Measurements from ENCODE around the gene WNT7A.
"Not testable (repeated sequence)": the region's sequence is repeated elsewhere in the genome, so short reads cannot be mapped to it uniquely, and the experiment has no call there.

The WNT7A gene

DNA sequence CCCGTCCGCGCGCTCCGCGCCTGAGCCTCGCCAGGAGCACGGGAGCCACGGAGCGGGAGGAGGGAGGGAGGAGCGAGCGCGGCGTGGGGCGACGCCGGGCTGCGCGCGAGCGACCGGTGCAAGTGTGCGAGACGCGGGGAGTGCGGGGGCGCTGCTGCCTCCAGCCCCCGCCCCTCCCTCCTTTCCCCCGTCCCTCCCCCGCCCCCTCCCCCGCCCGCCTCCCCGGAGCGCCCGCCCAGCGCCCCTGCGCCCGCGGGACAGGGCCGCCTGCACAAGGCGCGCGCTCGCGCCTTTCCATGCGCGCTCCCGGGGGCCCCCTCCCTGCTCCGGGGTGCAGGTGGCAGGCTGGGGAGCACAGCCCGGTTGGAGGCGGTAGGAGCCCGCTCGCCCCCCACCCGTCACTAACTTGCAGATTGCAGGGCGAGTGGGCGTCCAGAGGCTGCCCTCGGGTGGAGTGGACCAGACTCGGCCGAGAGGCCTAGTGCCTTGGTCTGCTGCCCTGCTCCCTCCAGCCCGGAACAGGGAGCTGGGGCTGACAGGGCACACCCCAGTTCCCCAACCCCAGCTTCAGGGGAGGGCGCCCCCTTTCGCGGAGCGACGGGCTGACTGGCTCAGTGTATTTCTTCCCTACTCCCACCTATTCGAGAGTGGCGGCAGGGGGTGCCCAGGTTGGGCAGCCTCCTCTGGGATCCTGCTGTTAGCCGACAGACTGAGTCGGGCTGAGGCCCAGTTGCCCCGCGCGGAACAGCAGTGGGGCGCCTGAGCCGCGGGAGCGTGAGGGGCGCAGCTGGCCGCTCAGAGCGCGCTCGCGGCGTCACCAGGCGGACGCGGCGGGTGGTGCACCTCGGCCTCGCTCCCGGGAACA is at the start of gene WNT7A:
TSS of gene WNT7A (minus strand) at position 126 of the 865 bp plus-strand sequence. CDS start 255 bp downstream, outside the sequence.
- peak; percentile 74 for DNase-seq

DNA sequence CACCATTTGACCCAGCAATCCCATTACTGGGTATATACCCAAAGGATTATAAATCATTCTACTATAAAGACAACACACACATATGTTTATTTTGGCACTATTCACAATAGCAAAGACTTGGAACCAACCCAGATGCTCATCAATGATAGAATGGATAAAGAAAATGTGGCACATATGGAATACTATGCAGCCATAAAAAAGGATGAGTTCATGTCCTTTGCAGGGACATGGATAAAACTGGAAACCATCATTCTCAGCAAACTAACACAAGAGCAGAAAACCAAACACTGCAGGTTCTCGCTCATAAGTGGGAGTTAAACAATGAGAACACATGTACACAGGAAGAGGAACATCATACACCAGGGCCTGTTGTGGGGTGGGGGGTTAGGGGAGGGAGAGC is 48.9 kb upstream of the WNT7A start:
- DNase-seq = not testable (repeated sequence)

DNA sequence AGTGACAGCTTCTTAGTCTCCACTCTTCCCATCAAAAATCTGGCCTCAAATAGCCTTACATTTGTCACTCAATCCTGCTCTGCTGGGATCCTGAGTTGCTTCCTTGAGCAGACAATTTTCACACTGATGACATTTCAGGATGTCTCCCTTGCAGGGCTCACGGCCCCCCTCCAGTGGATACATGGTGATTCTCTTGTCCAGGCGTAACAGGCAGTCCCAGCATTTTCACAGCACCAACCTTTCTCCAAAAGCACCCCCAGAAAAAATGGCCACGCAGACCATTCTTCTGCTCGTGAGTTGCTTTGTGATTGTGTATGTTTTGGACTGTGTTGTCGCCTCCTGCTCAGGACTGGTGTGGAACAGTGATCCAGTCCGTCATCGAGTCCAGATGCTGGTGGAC is 47.4 kb upstream of the WNT7A start:
- no peak for DNase-seq

DNA sequence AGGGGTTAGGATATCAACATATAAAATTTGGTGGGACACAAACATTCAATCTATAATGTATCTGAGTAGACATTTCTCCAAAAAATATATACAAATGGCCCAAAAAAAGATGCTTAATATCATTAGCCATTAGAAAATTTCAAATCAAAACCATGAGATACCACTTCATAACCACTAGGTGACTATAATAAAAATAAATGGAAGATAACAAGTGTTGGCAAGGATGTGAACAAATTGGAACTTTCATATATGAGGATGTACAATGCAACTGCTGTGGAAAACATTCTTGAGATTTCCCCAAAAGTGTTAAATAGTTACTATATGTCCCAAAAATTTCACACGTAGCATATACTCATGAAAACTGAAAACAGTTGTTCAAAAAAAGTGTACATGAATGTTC is 36.5 kb upstream of the WNT7A start:
- DNase-seq = no peak

- no peak for DNase-seq
Measured at GRCh38 chr3:13902648-13903238, 22.9 kb upstream of the WNT7A start.

- no peak for DNase-seq
Measured at GRCh38 chr3:13901935-13902584, 22.2 kb upstream of the WNT7A start.

DNA sequence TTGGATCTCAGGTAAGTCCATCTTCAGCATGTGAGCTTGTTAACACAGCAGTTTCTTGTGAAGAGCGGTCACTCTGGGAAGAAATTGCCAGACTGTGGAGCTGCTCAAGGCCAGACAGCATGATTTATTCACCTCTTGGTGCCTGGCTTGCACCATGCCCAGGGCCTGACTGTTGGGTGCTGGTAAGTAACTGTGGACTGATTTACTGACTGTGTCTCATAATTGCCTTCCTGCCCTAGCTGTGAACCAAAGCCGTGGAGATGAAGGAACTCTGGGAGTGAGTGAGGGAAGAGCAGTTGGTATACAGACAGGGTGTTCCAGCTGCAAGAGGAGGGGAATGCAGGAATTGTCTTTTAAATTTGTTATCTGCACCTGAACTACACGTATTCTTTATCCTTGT is 18.5 kb upstream of the WNT7A start:
- no peak for DNase-seq

DNA sequence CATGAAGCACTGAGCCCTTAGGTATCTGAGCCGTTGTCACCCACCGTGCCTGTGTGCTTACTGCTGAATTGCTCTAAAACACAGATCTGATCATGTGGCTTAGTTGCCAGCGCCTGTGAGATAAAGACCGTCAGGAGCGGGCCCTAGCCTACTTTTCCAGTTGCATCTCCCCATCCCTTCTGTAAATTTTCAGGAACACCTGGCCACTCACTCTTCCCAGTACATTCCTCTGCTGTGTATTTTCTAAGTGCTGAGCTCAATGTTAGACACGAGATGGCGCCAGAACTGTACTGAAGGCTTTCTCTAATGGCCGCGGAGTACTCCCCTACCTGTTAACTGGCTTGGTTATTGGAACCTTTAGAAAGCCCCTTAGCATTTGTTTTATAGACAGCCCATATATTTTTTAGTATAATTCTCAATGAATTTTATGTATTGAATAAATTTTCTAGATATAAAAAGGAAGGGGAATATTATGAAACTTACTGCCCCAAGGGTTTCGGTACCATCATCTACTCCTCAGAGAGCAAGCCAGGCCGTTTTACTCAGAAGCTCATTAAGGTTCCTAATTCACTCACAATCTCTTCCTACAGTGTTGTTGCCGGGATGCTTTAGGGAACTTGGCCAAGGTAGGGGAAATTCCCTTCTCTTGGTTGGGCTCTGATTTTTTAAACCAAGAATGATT is 16.7 kb upstream of the WNT7A start:
- peak; percentile 55 for DNase-seq

GRCh38 chr3:13895155-13896105 is 15.6 kb upstream of the WNT7A start:
- DNase-seq = peak; percentile 97

GRCh38 chr3:13894807-13895154 is 14.9 kb upstream of the WNT7A start:
- no peak for DNase-seq

GRCh38 chr3:13894096-13894806 is 14.4 kb upstream of the WNT7A start:
- DNase-seq = no peak

GRCh38 chr3:13892304-13892703 is 12.4 kb upstream of the WNT7A start:
- no peak for DNase-seq

DNA sequence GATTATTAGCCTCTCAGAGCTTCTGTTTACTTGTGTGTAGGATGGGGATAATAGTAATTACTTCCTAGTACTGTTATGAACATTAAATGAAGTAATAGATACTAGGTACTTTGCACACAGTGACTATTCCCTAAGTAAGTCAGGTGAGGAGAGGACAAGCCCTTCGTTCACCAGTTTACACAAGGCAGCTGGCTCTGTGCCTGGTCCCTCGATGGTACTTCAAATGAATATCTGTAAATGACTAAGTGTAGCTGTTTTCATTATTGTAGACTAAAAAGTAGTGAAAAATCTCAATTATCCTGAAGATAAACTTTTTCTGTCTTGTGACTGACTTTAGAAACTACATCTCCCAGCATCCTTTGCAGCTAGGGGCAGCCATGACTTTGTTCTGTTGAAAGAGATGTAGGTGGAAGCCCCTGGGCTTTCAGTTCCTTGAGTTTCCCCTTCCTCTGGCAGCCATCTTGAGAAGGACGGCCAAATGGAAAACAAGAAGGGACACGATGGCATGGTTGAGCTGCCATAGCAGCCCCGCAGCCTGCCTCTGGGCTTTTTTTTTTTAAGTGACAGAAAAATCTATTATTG is 11.7 kb upstream of the WNT7A start:
- no peak for DNase-seq

DNA sequence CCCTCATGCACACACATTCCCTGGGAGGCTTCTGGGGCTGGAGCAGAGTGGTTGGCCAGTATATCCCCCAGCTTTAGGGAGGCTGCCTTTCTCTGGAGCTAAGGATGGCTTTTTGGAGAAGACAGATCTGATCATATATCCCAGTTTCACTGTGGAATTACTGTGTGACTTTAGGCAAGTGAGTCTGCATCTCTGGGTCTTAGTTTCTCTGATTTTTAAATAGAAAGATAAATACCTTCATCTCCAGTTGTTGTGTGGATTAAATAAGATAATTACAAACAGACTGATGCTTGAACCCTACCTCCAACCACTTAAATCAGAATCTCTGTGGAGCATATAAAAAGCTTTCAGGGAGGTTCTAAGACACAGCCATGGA is 11.1 kb upstream of the WNT7A start:
- DNase-seq = no peak

DNA sequence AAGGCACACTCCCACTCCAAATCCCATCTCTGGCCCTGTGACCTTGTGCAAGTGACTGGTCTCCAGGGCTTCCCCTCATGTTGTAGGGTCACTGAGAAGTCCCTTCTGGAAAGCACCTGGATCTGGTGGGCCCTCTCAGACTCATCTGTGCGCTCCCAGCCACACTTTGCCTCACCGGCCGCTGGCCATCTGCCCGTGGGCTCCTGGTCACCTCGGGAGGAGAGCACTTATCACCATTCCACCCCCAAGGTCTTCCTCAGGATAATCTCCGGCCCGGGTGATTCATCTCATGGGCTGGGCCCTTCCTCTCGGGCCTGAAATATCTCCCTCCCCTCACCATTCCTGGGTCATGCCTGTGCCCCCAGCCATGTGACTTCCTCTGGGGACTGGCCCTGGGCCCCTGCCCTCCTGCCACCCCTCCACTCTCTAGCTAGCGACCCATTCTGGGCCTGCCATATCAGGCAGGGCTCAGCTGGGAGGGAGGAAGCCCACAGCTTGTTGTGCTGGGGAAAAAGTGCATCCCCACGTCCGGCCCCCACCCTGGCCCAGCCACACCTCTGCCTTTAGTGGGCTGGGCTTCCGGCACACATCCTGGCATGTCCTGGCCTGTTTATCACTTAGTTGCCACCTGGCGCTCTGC is 10.6 kb upstream of the WNT7A start:
- peak; percentile 35 for DNase-seq

GRCh38 chr3:13888576-13888975 is 8.7 kb upstream of the WNT7A start:
- DNase-seq = no peak

- no peak for DNase-seq
Measured at GRCh38 chr3:13887495-13888300, 7.8 kb upstream of the WNT7A start.

DNA sequence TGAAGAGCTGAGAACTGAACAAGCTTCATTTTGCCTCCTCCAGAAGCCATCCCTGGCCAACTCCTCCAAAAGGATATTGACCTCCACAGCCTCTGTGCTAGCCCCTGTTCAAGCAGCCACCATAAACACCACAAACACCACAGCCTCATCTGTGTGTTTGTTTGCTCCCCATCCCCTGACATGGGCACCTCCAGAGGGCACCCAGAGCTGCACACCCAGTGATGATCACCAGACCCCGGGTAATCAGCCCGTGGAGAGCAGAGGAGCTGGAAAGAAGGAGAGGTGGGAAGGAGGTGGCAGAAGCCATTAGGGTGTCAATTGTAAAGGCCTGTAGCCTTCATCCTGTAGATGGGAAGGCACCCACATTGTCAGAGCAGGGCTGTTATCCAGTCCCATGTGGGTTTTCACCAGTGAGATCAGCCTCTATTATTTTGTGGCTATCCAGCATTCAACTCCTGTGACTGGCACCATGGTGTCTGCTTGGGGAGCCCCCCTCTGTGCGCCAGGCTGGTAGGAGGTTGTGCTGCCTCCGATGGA is 6.8 kb upstream of the WNT7A start:
- DNase-seq = no peak

- no peak for DNase-seq
Measured at GRCh38 chr3:13885704-13886010, 5.8 kb upstream of the WNT7A start.
